ENCODE data around the gene AATK.

The AATK gene

DNA sequence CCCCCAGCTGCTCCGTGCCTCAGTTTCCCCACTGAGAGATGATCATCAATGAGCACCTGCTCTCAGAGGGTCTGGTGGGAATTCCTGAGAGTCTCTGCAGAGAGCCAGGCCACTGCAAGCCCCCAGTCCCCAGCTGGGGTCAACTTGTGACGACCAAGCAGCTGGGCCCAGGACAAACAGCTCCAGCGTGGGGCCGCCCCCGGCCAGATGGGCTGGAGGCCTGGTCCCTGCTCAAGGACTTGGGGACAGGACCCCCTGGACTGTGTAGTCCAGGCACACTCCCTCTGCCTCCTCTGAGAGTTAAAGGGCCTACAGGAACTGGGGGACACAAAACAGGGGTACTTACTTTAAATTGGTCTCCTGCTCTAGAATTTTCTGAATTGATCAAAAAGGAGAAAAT, 16.6 kb upstream of the AATK start:
- Histone ChIP-seq H3K4me1 (ENCODE audit: insufficient read depth, low read length) (no peaks in the 10 kb centered on the region), H3K9ac (ENCODE audit: low read depth, low read length) (no peak overlapping the region), H3K36me3 (ENCODE audit: insufficient read depth, low read length) (no peaks in the 10 kb centered on the region), H3K9me3 (ENCODE audit: control insufficient read depth, insufficient read depth, low read length) (0 out of 2 replicates have a peak, but pooled peaks cover 3% of the 10 kb centered on the region)

DNA sequence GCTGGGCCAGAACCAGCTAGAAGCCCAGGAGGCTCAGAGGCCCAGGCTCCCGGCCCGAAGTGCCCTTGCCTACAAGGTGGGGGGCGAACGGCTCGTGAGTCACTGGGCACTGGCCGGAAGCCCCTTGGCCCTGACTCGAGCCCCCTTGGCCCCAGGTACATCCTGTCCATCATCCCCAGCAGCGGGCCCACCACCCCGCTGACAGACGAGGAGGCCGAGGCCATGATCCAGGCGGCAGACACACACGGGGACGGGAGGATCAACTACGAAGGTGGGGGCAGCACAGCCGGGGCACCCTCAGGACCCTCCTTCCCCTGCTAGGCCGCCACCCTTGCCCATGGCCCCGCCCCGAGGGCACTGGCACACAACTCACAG, 15.8 kb upstream of the AATK start:
- Histone ChIP-seq H3K36me3 (ENCODE audit: insufficient read depth, low read length) (no peaks in the 10 kb centered on the region), H3K9ac (ENCODE audit: low read depth, low read length) (no peak overlapping the region), H3K4me1 (ENCODE audit: insufficient read depth, low read length) (no peaks in the 10 kb centered on the region)

DNA sequence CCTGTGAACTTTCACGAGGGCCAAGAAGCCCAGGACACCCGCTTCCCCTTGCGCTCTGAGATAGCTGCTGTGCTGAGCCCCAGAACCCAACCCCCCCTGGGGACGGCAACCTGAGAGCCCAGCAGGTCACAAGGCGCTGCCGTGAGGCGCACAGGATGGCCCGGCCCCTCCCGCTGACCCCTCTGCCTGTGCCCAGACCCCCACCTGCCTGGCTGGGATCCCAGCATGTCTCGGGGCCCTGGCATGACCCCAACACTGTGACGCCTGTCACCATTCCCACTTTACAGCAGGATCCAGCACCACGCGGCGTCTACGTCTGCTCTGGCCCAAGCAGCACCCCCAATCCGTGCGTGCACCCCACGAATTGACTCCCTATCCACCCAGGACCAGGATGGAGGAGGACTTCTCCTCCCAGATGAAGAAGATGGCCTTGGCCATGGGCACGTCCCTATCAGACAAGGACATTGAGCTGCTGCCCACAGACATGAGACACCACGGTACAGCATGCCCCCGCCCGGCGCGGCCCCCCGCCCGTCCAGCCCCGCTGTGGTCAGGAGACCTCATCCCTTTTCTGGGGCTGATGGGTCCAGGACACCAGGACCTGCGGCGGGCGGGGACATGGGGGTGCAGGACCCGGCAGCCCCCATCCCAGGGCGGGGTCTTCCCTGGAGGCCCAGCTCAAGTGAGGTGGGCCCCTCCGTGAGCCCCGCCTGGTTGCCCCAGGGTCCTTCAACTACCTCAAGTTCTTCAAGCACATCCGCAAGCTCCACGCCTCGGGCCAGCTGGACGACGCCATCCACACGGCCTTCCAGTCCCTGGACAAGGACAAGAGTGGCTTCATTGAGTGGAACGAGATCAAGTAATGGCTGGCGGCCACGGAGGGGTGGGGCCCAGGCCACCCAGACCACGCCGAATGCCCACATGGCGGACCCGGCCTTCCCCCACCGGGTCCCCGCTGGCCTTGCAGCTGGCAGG, 15.1 kb upstream of the AATK start:
- H3K4me1 ChIP-seq (ENCODE audit: insufficient read depth, low read length) = no peaks in the 10 kb centered on the region
- H3K9ac ChIP-seq (ENCODE audit: low read depth, low read length) = no peak overlapping the region
- H3K9me3 ChIP-seq (ENCODE audit: control insufficient read depth, insufficient read depth, low read length) = 0 out of 2 replicates have a peak, but pooled peaks cover 3% of the 10 kb centered on the region
- no peaks in the 10 kb centered on the region for H3K36me3 ChIP-seq (ENCODE audit: insufficient read depth, low read length)

More for the DNA sequence above, 15.8 kb upstream of the AATK start:
- 0 out of 2 replicates have a peak, but pooled peaks cover 3% of the 10 kb centered on the region for H3K9me3 ChIP-seq (ENCODE audit: control insufficient read depth, insufficient read depth, low read length)

DNA sequence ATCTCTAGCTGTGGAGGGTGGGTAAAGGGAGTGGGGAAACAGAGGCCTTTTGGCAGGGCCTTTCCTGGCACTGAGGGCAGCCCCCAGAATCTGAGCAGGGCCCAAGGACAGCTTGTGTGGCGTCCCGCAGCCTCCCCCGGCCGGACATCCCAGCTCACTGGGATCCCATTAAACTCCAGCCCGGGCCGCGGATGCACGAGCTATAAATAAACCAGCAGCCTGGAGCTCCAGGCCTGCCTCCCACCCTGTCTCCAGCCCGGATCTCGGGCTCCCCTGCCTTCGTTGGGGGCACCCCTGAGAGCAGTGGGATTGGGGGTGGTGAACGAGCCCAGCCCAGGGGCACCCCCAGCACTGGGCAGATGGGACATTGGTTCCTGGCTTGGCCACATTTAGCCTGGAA, 13.8 kb upstream of the AATK start:
- H3K36me3 ChIP-seq (ENCODE audit: insufficient read depth, low read length) = no peaks in the 10 kb centered on the region
- H3K9ac ChIP-seq (ENCODE audit: low read depth, low read length) = no peak overlapping the region
- 0 out of 2 replicates have a peak, but pooled peaks cover 3% of the 10 kb centered on the region for H3K9me3 ChIP-seq (ENCODE audit: control insufficient read depth, insufficient read depth, low read length)
- H3K4me1 ChIP-seq (ENCODE audit: insufficient read depth, low read length) = no peaks in the 10 kb centered on the region

DNA sequence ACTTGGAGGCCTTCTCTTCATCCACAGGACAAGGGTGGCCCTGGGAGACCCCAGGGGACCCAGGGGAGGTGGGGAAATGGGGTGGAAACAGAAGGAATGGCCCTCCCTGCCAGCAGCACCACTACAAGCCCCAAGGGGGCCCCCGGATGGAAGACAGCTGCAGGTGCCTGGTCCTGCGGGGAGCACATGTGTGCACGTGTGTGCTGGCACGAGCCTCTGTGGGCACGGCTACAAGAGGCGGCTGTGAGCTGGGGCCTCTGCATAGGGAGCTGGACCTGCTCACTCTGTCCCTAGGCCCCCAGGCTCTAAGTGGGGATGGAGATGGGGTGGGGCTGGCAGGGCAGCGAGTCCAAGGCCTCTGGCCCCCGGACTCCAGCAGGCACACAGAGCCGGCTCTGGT, 13.2 kb upstream of the AATK start:
- no peak overlapping the region for H3K9ac ChIP-seq (ENCODE audit: low read depth, low read length)

DNA sequence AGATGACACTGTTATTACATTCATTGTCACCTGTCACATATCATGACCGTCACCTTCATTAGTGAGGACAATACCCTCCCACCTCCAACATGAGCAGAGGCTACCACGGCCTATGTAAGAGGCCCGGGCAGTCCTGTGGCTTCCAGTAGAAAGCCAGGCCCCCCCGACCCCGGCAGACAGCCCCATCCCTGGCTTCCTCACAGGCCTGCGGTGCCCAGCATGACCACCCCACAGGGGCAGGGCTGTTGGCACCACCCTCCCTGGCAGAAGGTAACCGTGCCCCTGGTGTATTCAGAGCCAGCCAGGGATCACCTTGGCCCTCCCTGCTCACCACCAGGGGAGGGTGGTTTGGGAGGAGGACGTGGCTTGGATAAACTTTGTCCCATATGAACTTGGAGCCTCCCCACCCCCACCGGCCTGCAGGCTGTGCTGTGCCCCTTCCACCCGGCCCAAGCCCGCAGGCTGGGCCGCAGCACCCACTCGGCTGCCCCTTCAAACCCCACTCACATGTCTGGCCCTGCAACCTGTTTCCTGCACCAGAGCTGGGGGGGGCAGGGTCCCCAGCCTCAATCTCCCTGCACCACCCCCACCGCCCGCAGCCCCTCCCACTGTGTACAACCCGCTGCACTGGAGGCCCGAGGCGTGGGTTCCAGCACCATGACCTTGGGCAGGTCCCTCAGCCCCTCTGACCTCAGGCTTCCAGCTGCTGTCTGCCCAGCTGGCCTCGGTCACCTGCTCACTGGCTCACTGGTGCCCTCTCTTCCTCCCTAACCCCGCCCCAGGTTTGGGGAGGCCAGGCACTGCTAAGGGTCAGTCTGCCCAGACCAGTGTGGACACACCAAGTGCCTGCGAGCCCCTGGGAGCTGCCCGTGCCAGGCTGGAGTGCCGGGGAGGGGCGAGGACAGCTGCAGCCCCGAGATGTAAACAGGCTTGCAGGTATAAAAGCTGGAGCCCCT, 12.4 kb upstream of the AATK start:
- Histone ChIP-seq H3K4me1 (ENCODE audit: insufficient read depth, low read length) (no peaks in the 10 kb centered on the region), H3K9me3 (ENCODE audit: control insufficient read depth, insufficient read depth, low read length) (no peaks in the 10 kb centered on the region), H3K9ac (ENCODE audit: low read depth, low read length) (no peak overlapping the region), H3K36me3 (ENCODE audit: insufficient read depth, low read length) (no peaks in the 10 kb centered on the region)

More for the DNA sequence above, 13.2 kb upstream of the AATK start:
- Histone ChIP-seq H3K4me1 (ENCODE audit: insufficient read depth, low read length) (no peaks in the 10 kb centered on the region), H3K9me3 (ENCODE audit: control insufficient read depth, insufficient read depth, low read length) (0 out of 2 replicates have a peak, but pooled peaks cover 3% of the 10 kb centered on the region), H3K36me3 (ENCODE audit: insufficient read depth, low read length) (no peaks in the 10 kb centered on the region)

DNA sequence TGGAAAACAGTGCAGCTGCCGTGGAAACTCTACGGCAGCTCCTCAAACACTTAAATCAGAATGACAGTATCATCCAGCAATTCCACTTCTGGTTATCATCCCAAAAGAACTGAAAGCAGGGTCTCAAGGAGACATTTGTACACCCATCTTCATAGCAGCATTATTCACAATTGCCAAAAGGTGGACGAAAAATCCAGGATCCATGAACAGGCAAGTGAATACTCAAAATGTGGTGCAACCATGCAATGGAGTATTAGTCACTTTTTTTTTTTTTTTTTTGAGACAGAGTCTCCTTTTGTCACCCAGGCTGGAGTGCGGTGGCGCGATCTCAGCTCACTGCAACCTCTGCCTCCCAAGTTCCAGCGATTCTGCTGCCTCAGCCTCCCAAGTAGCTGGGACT, 10.6 kb upstream of the AATK start:
- Histone ChIP-seq H3K36me3 (ENCODE audit: insufficient read depth, low read length) (no peaks in the 10 kb centered on the region), H3K9me3 (ENCODE audit: control insufficient read depth, insufficient read depth, low read length) (no peaks in the 10 kb centered on the region), H3K9ac (ENCODE audit: low read depth, low read length) (no peak overlapping the region), H3K4me1 (ENCODE audit: insufficient read depth, low read length) (no peaks in the 10 kb centered on the region)

DNA sequence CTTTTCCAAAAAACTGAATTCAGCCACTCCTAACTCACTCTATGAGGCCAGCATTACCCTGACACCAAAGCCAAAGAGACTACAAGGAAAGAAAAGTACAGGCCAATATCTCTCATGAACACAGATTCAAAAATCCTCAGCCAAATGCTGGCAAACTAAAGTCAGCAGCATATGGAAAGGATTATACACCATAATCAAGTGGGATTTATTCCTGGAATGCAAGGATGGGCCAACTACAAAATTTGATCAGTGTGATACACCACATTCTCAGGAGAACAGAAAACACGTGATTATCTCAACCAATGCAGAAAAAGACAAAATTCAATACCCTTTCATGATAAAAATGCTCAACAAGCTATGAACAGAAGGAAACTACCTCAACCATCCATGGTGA, 7.7 kb upstream of the AATK start:
- no peaks in the 10 kb centered on the region for H3K9me3 ChIP-seq (ENCODE audit: control insufficient read depth, insufficient read depth, low read length)
- no peaks in the 10 kb centered on the region for H3K36me3 ChIP-seq (ENCODE audit: insufficient read depth, low read length)
- no peaks in the 10 kb centered on the region for H3K4me1 ChIP-seq (ENCODE audit: insufficient read depth, low read length)
- no peak overlapping the region for H3K9ac ChIP-seq (ENCODE audit: low read depth, low read length)

DNA sequence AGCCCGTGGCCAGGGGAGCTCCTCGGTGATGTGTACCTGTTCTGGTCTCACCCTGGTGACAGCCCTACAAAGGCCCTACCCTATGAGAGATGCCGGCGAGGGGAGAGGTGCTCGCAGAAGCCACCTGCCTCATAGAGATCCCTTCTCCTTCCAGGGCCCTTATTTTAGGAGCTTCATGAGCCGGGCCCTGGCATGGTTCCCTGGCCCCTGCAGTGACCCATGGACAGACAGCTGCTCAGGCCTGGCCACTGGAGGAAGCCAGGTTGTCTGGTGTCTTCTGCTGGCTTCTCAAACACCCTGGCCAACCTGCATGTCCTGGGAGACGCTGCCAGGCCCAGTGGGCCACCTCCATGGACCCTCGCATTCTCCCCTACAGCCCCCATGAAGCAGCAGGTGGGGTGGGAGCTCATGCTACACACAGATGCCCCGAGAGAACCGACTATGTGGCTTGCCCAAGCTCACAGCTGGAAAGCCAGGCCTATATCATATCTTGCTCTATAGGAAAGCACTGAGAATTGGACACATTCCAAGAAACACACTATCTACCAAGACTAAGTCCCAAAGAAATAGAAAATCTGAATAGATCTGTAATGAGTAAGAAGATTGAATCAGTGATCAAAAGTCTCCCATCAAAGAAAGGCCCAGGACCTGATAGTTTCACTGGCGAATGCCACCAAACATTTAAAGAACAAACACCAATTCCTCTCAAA, 7.2 kb upstream of the AATK start:
- Histone ChIP-seq H3K36me3 (ENCODE audit: insufficient read depth, low read length) (no peaks in the 10 kb centered on the region), H3K9ac (ENCODE audit: low read depth, low read length) (no peak overlapping the region), H3K9me3 (ENCODE audit: control insufficient read depth, insufficient read depth, low read length) (no peaks in the 10 kb centered on the region), H3K4me1 (ENCODE audit: insufficient read depth, low read length) (no peaks in the 10 kb centered on the region)

DNA sequence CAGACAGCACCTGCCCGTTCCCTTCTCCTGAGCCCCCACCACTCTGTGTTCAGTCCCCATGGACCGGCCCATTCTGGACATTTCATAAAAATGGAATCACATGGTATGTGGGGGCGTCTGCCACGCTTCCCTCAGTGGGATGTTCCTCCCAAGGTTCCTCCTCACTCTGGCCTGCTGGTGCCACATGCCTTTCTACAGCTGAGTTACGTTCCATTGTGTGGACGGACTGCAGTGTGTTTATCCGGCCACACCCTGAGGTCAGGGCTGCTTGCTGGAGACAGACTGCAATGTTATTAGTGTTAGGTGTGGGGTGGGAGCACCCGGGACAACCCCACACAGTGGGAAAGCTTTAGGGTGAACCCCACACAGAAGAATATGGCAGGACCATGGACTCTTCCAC, 5.9 kb upstream of the AATK start:
- H3K36me3 ChIP-seq (ENCODE audit: insufficient read depth, low read length) = no peaks in the 10 kb centered on the region
- no peaks in the 10 kb centered on the region for H3K9me3 ChIP-seq (ENCODE audit: control insufficient read depth, insufficient read depth, low read length)
- no peaks in the 10 kb centered on the region for H3K4me1 ChIP-seq (ENCODE audit: insufficient read depth, low read length)
- H3K9ac ChIP-seq (ENCODE audit: low read depth, low read length) = no peak overlapping the region

DNA sequence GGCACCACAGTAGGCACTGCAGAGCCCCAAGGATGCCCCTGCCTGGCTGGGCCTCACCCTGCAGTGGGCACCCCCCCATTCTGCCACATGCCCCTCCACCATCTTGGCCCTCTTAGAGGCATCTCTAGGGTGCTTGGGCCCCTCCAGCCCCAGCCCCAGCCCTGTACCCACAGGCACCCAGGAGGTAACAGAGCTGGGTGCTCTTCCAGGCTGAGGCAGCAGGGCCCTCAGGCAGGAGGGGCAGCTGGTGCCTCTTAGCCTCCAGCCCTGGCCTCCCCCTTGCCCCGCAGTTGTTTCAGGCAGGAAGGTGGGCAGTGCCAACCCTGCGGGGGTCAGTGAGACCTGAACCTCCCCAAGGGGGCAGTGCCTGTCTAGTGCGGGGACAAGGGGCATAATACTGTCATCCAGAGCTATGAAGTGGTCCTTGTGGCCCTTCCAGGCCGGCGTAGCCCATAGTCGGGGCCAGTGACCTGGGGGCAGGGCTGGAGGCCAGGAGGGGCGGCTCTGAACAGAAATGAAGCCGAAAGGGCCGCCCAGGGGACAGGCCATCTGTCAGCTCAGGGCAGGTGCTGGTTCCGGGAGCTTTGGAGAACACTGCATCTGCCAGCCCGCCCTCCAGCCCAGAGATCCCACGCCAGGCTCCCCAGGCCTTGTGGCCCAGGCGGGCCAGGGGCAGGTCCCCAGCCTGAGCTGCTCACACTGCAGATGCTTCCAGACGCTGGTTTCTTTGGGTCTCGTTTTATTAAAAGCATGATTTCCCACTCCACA, 4.9 kb upstream of the AATK start:
- Histone ChIP-seq H3K36me3 (ENCODE audit: insufficient read depth, low read length) (no peaks in the 10 kb centered on the region), H3K9ac (ENCODE audit: low read depth, low read length) (no peak overlapping the region), H3K9me3 (ENCODE audit: control insufficient read depth, insufficient read depth, low read length) (no peaks in the 10 kb centered on the region), H3K4me1 (ENCODE audit: insufficient read depth, low read length) (no peaks in the 10 kb centered on the region)

DNA sequence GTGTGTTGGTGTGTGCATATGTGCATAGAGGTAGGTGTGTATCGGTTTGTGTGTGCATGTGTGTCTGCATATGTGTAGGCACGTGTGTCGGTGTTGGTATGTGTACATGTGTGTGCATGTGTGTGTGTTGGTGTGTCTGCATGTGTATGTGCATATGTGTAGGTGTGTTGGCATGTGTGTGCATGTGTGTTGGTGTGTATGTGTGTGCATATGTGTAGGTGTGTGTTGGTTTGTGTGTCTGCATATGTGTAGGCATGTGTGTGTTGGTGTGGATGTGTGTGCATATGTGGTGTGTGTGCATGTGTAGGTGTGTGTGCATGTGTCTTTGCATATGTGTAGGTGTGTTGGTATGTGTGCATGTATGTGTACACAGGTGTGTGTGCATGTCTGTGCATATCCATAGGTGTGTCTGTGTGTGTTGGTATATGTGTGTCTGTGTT, 3.9 kb upstream of the AATK start:
- Histone ChIP-seq H3K36me3 (ENCODE audit: insufficient read depth, low read length) (no peaks in the 10 kb centered on the region), H3K4me1 (ENCODE audit: insufficient read depth, low read length) (no peaks in the 10 kb centered on the region; the same call in 1 of the 2 replicates), H3K9me3 (ENCODE audit: control insufficient read depth, insufficient read depth, low read length) (no peaks in the 10 kb centered on the region), H3K9ac (ENCODE audit: low read depth, low read length) (no peak overlapping the region)

DNA sequence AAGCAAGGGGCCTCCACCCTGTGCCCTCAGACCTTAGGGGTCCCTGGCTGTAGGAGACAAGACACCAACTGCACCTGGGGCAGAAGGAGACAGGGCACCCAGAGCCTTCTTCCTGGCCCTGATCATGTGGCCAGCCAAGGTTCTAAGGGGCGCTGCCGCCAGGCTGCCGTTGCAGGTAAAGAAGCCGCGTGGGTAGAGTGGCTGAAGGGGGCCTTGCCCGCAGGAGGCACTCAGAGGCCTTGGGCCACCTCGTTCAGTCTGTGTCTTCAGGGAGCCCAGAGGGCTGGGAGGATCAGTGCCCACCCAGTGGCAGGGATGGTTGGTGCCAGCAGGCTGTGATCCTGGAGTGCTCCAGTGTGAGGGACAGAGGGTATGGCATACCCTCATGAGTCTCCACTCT, 1.6 kb upstream of the AATK start:
- Histone ChIP-seq H3K9me3 (ENCODE audit: control insufficient read depth, insufficient read depth, low read length) (no peaks in the 10 kb centered on the region), H3K9ac (ENCODE audit: low read depth, low read length) (no peak overlapping the region), H3K36me3 (ENCODE audit: insufficient read depth, low read length) (no peaks in the 10 kb centered on the region), H3K4me1 (ENCODE audit: insufficient read depth, low read length) (no peaks in the 10 kb centered on the region; the same call in 1 of the 2 replicates)
